ENCODE data around the gene INPP5B. TPM values are rescaled to one million over a fixed set of nuclear protein-coding genes. Genes with fewer than 3 reads are reported as not detected.

Gene INPP5B
- total and polyA plus RNA-seq, 2 of the 13 experiments (the other 11 are each of a cell fraction or from before 2014, with no cell fraction given), result 9.0 to 9.8 TPM

- TF ChIP-seq RNF219 (CRISPR knock-in tag; IDR thresholded peaks at IDR 0.05) (no peak), SOX6 (IDR thresholded peaks at IDR 0.05) (no peak), SOX6 (CRISPR knock-in tag; IDR thresholded peaks at IDR 0.05) (no peak), RXRB (CRISPR knock-in tag; IDR thresholded peaks at IDR 0.05; ENCODE audit: borderline replicate concordance) (peak; percentile 30; the same call in 1 of the 2 replicates), TFDP1 (CRISPR knock-in tag; IDR thresholded peaks at IDR 0.05; ENCODE audit: borderline replicate concordance) (no peak), NBN (conservative IDR thresholded peaks at IDR 0.05) (no peak), KAT2B (IDR thresholded peaks at IDR 0.05; ENCODE audit: borderline replicate concordance, low read depth, low read length) (no peak), NR2C2 (CRISPR knock-in tag; IDR thresholded peaks at IDR 0.05; ENCODE audit: borderline replicate concordance) (peak; percentile 87), HOXD1 (CRISPR knock-in tag; IDR thresholded peaks at IDR 0.05) (no peak), ZFP62 (CRISPR knock-in tag; IDR thresholded peaks at IDR 0.05) (no peak), SRSF4 (IDR thresholded peaks at IDR 0.05; ENCODE audit: low read depth, low read length, poor library complexity, severe bottlenecking) (no peak), ZNF232 (CRISPR knock-in tag; IDR thresholded peaks at IDR 0.05; ENCODE audit: borderline replicate concordance) (no peak), DBP (CRISPR knock-in tag; IDR thresholded peaks at IDR 0.05; ENCODE audit: not compliant biosample characterization) (no peak), RFX3 (CRISPR knock-in tag; IDR thresholded peaks at IDR 0.05) (no peak), JARID2 (CRISPR knock-in tag; IDR thresholded peaks at IDR 0.05; ENCODE audit: insufficient replicate concordance) (no peak), ZNF530 (CRISPR knock-in tag; IDR thresholded peaks at IDR 0.05; ENCODE audit: low read depth) (no peak), FOSL2 (CRISPR knock-in tag; IDR thresholded peaks at IDR 0.05) (peak; percentile 61), GRHL1 (CRISPR knock-in tag; conservative IDR thresholded peaks at IDR 0.05) (no peak), ZNF879 (CRISPR knock-in tag; IDR thresholded peaks at IDR 0.05) (no peak), HMG20A (CRISPR knock-in tag; IDR thresholded peaks at IDR 0.05; ENCODE audit: borderline replicate concordance) (no peak), ELF4 (CRISPR knock-in tag; IDR thresholded peaks at IDR 0.05; ENCODE audit: borderline replicate concordance) (no peak), ZNF691 (CRISPR knock-in tag; IDR thresholded peaks at IDR 0.05; ENCODE audit: borderline replicate concordance, low read depth) (no peak), CCAR2 (optimal IDR thresholded peaks at IDR 0.05; ENCODE audit: low read depth, low read length) (no peak), ZNF629 (CRISPR knock-in tag; conservative IDR thresholded peaks at IDR 0.05) (no peak)
Measured at GRCh38 chr1:37951783-37952624, 5.2 kb upstream of the INPP5B start (continued).
